Spinal cord (tissue), 10 donors: Measurements from ENCODE around the gene PTPN1. TPM values are rescaled to one million over a fixed set of nuclear protein-coding genes. Genes with fewer than 3 reads are reported as not detected.
"Not testable (repeated sequence)": the region's sequence is repeated elsewhere in the genome, so short reads cannot be mapped to it uniquely, and the experiment has no call there.

Experiments
- DNase-seq, 6 donors: peaks; one replicate each; pipeline versions ENCODE4 v3.0.0 to v3.0.0-alpha.2; 2013 to 2015; ENCODE audit warnings: low spot score in 6 of 6, low read depth in 4 of 6
- H3K27ac ChIP-seq: one replicate; pipeline ENCODE4 v1.5.1; 2013; ENCODE audit warnings: low read depth, low read length, control low read depth
- H3K27me3 ChIP-seq: one replicate; pipeline ENCODE4 v1.6.1; 2013; ENCODE audit warnings: low read length; ENCODE audit not compliant: control insufficient read depth, insufficient read depth
- H3K36me3 ChIP-seq: one replicate; pipeline ENCODE4 v1.6.1; 2013; ENCODE audit warnings: low read length; ENCODE audit not compliant: control insufficient read depth, insufficient read depth
- H3K4me1 ChIP-seq: one replicate; pipeline ENCODE4 v1.6.1; 2013; ENCODE audit warnings: low read length; ENCODE audit not compliant: control insufficient read depth, insufficient read depth
- H3K4me3 ChIP-seq: one replicate; pipeline ENCODE4 v1.5.1; 2013; ENCODE audit warnings: low read depth, low read length, control low read depth
- H3K9me3 ChIP-seq: one replicate; pipeline ENCODE4 v1.6.1; 2013; ENCODE audit warnings: low read length; ENCODE audit not compliant: control insufficient read depth, insufficient read depth
- WGBS: methylation state at CpG from one replicate; pipeline ENCODE4 v1.1.5; 2013; ENCODE audit warnings: missing lambda C conversion rate; ENCODE audit not compliant: insufficient coverage; 5-methylcytosine and 5-hydroxymethylcytosine counted together
- polyA plus RNA-seq, 2 donors: library from polyadenylated mRNA; unstranded; fragments of 120-200 nt; gene quantifications; one replicate each; pipeline ENCODE4 v1.2.1, GENCODE V29; 2013; ENCODE audit not compliant: insufficient read length in 2 of 2
- total RNA-seq, 2 donors: library from RNA; depleted of rRNA in 1 of 2; stranded (reverse); fragments of 120-200 nt in 1 of 2; fragments of >200 nt in 1 of 2; gene quantifications; one replicate each; pipeline versions ENCODE4 v1.2.3 to v1.2.4, GENCODE V29; 2013 to 2014
- donor health status: healthy.

Gene PTPN1
- total and polyA plus RNA-seq, 4 donors, result 15.4 to 24.2 (median 22.7) TPM

DNA sequence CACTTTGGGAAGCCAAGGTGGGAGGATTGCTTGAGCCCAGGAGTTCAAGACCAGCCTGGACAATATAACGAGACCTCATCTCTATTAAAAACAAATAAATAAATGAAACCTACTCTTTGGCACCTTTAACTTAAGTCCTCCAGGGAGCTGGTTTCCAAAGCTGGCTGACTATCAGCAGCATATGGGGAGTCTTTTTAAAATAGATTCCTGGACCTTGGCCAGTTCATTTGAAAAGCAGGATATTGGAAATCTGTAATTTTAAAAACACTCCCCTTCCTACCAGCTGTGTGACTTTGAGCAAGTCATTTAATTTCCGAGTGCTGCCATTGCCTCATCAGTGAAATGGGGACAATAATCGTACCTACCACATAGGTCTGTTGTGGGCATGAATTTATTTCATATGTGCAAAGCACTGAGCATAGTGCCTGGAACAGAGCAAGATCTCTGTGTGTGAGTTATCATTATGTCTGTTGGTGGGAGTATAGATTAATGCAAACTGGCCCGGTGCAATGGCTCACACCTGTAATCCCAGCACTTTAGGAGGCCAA lies 40.9 kb upstream of the PTPN1 start:
- peak in 1 of 6 donors; percentile 82 for DNase-seq
- WGBS, result no CpG with 5 or more reads among the region's 4 CpGs
- Histone ChIP-seq H3K27me3 (no peaks in the 10 kb centered on the region), H3K27ac (no peak overlapping the region), H3K36me3 (no peaks in the 10 kb centered on the region), H3K9me3 (no peaks in the 10 kb centered on the region), H3K4me1 (peaks cover 3% of the 10 kb centered on the region), H3K4me3 (no peak overlapping the region)

DNA sequence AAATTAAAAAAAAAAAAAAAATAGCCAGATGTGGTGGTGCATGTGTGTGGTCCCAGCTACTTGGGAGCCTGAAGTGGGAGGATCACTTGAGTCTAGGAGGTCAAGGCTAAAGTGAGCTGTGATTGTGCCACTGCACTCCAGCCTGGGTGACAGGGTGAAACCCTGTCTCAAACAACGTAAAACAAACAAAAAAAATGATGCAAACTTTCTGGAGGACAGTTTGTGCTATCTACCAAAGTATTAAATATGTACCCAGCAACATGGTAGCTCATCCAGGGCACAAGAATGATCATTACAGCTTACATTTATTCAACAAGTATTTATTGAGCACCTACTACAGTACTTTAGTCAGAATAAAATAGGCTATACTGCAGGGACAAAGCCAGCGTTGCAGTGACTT lies 40.4 kb upstream of the PTPN1 start:
- 100% methylated on average over 1 of the region's 2 CpGs for WGBS
- H3K27ac ChIP-seq, result no peak overlapping the region
- H3K4me3 ChIP-seq, result no peak overlapping the region
- H3K27me3 ChIP-seq, result no peaks in the 10 kb centered on the region
- H3K9me3 ChIP-seq, result no peaks in the 10 kb centered on the region
- no peaks in the 10 kb centered on the region for H3K4me1 ChIP-seq
- no peaks in the 10 kb centered on the region for H3K36me3 ChIP-seq
- DNase-seq, result no peak

DNA sequence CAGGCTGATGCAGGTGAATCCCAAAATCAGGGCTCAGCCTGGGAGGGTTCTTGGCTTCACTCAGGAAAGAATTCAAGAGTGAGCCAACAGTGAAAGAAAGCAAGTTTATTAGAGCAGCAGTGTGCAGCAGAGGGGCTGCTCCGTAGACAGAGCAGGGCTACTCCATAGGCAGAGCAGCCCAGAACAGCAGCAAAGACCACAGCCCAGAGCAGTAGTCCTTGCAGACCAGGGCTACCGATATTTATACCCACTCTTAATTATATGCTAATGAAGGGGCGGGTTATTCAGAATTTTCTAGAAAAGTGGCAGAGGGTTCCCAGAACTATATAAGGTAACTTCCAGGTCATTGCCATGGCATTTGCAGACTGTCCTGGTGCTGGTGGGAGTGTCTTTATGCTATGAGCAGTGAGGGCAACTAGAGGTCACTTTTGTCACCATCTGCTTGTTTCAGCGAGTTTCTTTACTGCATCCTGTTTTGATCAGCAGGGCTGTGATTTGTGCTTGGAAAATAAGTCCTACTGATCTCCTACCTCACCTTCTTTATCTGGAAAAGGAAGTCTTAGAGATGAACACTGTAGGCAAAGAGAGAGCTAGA lies 39.8 kb upstream of the PTPN1 start:
- WGBS, result 100% methylated on average over 1 of the region's 4 CpGs

DNA sequence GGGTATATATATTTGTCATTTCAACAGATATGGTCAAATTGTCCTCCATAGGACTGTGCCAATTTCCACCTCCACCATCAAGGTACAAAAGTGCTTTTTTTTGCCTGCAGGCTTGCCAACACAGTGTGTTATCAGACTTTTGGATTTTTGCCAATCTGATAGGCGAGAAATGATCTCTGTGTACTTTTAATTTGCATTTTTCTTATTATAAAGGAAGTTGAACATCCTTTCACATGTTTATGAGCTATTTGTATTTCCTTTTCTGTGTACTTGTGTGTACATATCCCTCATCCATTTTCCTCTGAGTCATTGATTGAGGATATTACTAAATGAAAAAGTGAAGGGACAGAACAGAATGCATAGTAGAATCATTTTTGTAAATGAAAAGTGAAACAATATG lies 39.0 kb upstream of the PTPN1 start:
- no peaks in the 10 kb centered on the region for H3K36me3 ChIP-seq
- no peak overlapping the region for H3K4me3 ChIP-seq
- no peak for DNase-seq
- no peaks in the 10 kb centered on the region for H3K4me1 ChIP-seq
- no CpG with 5 or more reads among the region's 1 CpG for WGBS
- H3K27me3 ChIP-seq, result no peaks in the 10 kb centered on the region
- H3K9me3 ChIP-seq, result no peaks in the 10 kb centered on the region
- no peak overlapping the region for H3K27ac ChIP-seq

More for the DNA sequence above, 39.8 kb upstream of the PTPN1 start:
- Histone ChIP-seq H3K4me3 (no peak overlapping the region), H3K9me3 (no peaks in the 10 kb centered on the region), H3K27me3 (no peaks in the 10 kb centered on the region), H3K4me1 (no peaks in the 10 kb centered on the region), H3K36me3 (no peaks in the 10 kb centered on the region), H3K27ac (no peak overlapping the region)
- DNase-seq, result no peak

DNA sequence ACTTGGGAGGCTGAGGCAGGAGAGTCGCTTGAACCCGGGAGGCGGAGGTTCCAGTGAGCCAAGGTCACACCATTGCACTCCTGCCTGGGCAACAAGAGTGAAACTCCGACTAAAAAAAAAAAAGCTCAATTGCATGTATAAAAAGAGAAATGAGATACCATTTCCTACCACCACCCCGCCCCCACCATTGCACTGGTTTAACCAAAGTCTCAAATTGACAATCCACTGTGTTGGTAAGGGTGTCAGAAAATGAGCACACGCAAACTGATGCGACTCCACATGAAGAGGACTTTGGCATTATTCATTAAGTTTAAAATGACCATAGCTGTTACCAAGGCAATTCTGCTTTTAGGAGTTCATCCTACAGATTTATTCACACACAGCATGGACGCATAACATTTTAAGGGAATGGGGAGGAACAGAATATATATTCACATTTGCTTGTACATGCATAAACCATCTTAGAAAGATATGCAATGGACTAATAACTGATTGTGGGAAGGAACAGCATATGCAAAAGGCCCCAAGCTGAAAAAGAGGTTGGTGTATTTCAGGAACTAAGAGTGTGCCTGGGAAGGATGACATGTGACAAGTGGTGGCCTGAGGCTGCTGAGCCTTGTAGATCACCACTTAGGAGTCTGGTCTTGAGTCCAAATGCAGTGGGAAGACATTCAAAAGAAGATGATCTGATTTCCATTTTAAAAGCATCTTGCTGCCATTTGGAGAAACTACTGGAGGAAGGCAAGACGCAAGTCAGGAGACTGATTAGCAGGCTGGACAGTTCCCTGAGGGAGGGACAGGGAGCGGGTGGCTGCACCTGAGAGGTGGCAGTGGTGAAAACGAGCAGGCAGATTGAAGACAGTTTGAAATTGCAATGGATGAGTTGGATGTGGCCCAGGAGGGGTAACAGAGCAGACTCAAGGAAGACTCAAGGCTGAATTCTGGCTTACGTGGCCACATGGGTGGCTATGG lies 37.2 kb upstream of the PTPN1 start:
- H3K4me3 ChIP-seq, result no peak overlapping the region
- DNase-seq, result no peak
- H3K9me3 ChIP-seq, result no peaks in the 10 kb centered on the region
- 78% methylated on average over 4 of the region's 12 CpGs for WGBS
- H3K27ac ChIP-seq, result no peak overlapping the region
- H3K27me3 ChIP-seq, result no peaks in the 10 kb centered on the region
- H3K36me3 ChIP-seq, result no peaks in the 10 kb centered on the region
- H3K4me1 ChIP-seq, result no peaks in the 10 kb centered on the region

DNA sequence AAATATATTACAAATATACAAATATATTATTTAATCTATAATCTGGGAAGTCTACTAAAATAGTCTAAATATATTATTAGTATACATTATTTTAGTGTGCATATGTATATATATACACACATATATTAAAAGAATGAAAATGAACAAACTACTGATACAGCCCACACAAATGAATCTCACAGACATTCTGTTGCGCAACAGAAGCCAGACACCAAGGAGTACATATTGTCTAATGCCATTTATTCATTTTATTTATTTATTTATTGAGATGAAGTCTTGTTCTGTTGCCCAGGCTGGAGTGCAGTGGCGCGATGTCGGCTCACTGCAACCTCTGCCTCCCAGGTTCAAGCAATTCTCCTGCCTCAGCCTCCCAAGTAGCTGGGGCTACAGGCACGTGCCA lies 35.8 kb upstream of the PTPN1 start:
- H3K27me3 ChIP-seq, H3K4me1 ChIP-seq, H3K27ac ChIP-seq, H3K36me3 ChIP-seq, DNase-seq, H3K9me3 ChIP-seq, H3K4me3 ChIP-seq: not testable (repeated sequence)
- no CpG with 5 or more reads among the region's 5 CpGs for WGBS

DNA sequence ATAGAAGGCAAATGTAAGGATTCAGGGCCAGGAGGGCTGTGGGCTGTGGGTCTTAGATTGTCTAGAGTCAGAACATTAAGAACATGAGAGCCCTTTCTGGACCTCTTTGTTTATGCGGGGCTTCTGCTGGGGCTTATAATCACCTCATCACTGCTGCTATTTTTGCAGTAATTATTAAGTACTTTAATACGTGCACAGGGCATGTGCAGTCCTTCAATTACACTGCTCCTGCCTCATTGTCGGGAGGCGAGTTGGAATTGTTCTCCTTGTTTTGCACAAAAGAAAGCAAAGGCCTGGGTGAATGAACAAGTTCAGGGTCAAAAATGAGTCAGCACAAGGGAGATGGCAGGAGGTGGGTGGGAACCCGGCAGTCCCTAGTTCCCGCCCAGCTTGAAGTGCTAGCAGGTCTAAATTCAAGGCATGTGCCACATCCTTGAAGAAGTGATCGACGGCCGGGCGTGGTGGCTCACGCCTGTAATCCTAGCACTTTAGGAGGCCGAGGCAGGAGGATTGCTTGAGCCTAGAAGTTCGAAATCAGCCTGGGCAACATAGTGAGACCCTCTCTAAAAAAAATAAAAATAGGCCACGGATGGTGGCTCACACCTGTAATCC lies 34.4 kb upstream of the PTPN1 start:
- no peaks in the 10 kb centered on the region for H3K36me3 ChIP-seq
- no peaks in the 10 kb centered on the region for H3K27me3 ChIP-seq
- no peak overlapping the region for H3K27ac ChIP-seq
- DNase-seq, result peak in 1 of 6 donors; percentile 51
- no peaks in the 10 kb centered on the region for H3K9me3 ChIP-seq
- H3K4me1 ChIP-seq, result no peaks in the 10 kb centered on the region
- no peak overlapping the region for H3K4me3 ChIP-seq
- 73% methylated on average over 12 of the region's 14 CpGs for WGBS

DNA sequence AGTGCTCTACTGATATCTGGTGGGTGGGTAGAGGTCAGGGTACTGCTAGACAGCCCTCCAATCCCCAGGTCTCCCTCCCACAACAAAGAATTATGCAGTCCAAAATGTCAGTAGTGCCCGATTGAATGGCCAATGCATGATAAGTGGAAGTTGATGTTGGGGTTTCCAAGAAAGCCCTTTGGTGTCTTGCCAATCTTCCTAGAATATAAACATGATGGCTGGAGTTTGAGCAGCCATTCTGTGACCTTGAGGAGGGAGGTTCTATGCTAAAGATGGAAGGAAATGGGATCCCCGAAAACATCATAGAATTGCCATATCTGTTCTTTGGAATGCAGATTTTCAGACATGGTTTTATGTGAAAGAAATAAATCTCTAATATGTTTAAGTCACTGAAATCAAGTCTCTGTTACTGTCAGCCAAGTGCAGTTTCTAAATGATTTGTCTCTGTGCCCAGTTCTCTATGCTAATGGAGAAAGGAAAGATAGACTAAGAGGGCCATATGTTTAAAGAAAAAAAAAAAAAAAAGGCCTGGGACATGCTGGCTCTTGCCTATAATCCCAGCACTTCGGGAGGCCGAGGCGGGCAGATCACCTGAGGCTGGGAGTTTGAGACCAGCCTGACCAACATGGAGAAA lies 32.8 kb upstream of the PTPN1 start:
- WGBS, result no CpG with 5 or more reads among the region's 5 CpGs
- peak in 1 of 6 donors; percentile 70 for DNase-seq
- peaks cover 2% of the 10 kb centered on the region for H3K27me3 ChIP-seq
- H3K9me3 ChIP-seq, result no peaks in the 10 kb centered on the region
- no peak overlapping the region for H3K4me3 ChIP-seq
- no peaks in the 10 kb centered on the region for H3K36me3 ChIP-seq
- H3K27ac ChIP-seq, result no peak overlapping the region
- no peaks in the 10 kb centered on the region for H3K4me1 ChIP-seq
